GM12878 (cell line): ENCODE results near the gene CATSPER1. TPM values are rescaled to one million over a fixed set of nuclear protein-coding genes. Genes with fewer than 3 reads are reported as not detected.

Source experiments
- BCLAF1 ChIP-seq: fragments of 450-650 bp; IDR thresholded peaks from 2 replicates; pipeline ENCODE4 v1.6.1; 2017; ENCODE audit warnings: antibody characterized with exemption, mild to moderate bottlenecking, moderate library complexity
- ESRRA ChIP-seq: IDR thresholded peaks from 2 replicates; pipeline ENCODE4 v1.6.1; 2012; ENCODE audit warnings: mild to moderate bottlenecking, low read length, improper control_type of control experiment
- FOS ChIP-seq: IDR thresholded peaks from 3 replicates; pipeline ENCODE4 v1.6.1; 2011; ENCODE audit warnings: borderline replicate concordance; ENCODE audit not compliant: insufficient read length; ENCODE audit errors: extremely low read depth
- IKZF1 ChIP-seq: fragments of 450-650 bp; conservative IDR thresholded peaks from 2 replicates; pipeline ENCODE4 v1.6.1; 2017; ENCODE audit warnings: antibody characterized with exemption, mild to moderate bottlenecking
- MEF2B ChIP-seq: fragments of 450-650 bp; IDR thresholded peaks from 2 replicates; pipeline ENCODE4 v1.6.1; 2018; ENCODE audit warnings: mild to moderate bottlenecking, moderate library complexity; ENCODE audit not compliant: partially characterized antibody, poor library complexity, severe bottlenecking
- MXI1 ChIP-seq: fragments of 150-350 bp; IDR thresholded peaks from 2 replicates; pipeline ENCODE4 v1.6.1; 2011; ENCODE audit warnings: low read depth, mild to moderate bottlenecking, inconsistent platforms, low read length, improper control_type of control experiment
- NBN ChIP-seq: fragments of 450-650 bp; IDR thresholded peaks from 2 replicates; pipeline ENCODE4 v1.6.1; 2016
- NFIC ChIP-seq: IDR thresholded peaks from 2 replicates; pipeline ENCODE4 v1.6.1; 2012; ENCODE audit warnings: low read depth, mild to moderate bottlenecking, inconsistent platforms, low read length, moderate library complexity
- RAD21 ChIP-seq: IDR thresholded peaks from 2 replicates; pipeline ENCODE4 v1.6.1; 2011; ENCODE audit warnings: mild to moderate bottlenecking, low read depth, low read length, moderate library complexity; ENCODE audit not compliant: insufficient read depth
- REST ChIP-seq: IDR thresholded peaks from 2 replicates; pipeline ENCODE4 v1.6.1; 2012; ENCODE audit warnings: mild to moderate bottlenecking, low read depth, low read length
- RUNX3 ChIP-seq: IDR thresholded peaks from 2 replicates; pipeline ENCODE4 v1.6.1; 2012; ENCODE audit warnings: low read length, inconsistent platforms
- SPI1 ChIP-seq: IDR thresholded peaks from 2 replicates; pipeline ENCODE4 v1.6.1; 2011; ENCODE audit warnings: low read depth, mild to moderate bottlenecking, low read length, moderate library complexity, borderline replicate concordance; ENCODE audit not compliant: insufficient read depth
- polyA plus RNA-seq, 11 experiments: library from polyadenylated mRNA; depleted of rRNA in 4 of 11; unstranded in 6 of 11; stranded (reverse) in 5 of 11; fragments of >200 nt; fragmentation: Nextera tagmentation in 4 of 11; fragmentation: Illumina TruSeq in 1 of 11; extraction: Ambion mirVana in 4 of 11; extraction: Trizol in 1 of 11; gene quantifications; 1 replicate in 1 of 11; 2 replicates in 10 of 11; pipeline versions ENCODE4 v1.2.1 to v1.2.3, GENCODE V29; 2011 to 2016; ENCODE audit warnings: inconsistent platforms in 2 of 11, missing spikeins in 2 of 11, low read depth in 1 of 11
- total RNA-seq, 4 experiments: library from RNA; depleted of rRNA in 3 of 4; stranded (reverse); fragments of >200 nt in 3 of 4; fragmentation: Illumina TruSeq in 1 of 4; extraction: Trizol in 1 of 4; gene quantifications; 2 replicates each; pipeline versions ENCODE4 v1.2.1 to v1.2.3, GENCODE V29; 2013 to 2021
- TF ChIP-seq, protein P1 (sequence below): IDR thresholded peaks from 2 replicates; pipeline ENCODE4 v1.6.1; 2012; ENCODE audit warnings: low read length, inconsistent platforms
- TF ChIP-seq, protein P2 (sequence below): fragments of 450-650 bp; IDR thresholded peaks from 2 replicates; pipeline ENCODE4 v1.6.1; 2016; ENCODE audit warnings: mild to moderate bottlenecking, moderate library complexity, borderline replicate concordance
- TF ChIP-seq, protein P3 (sequence below): IDR thresholded peaks from 2 replicates; pipeline ENCODE4 v1.6.1; 2012; ENCODE audit warnings: low read depth, low read length, improper control_type of control experiment

CATSPER1 gene
- total and polyA plus RNA-seq, 10 of the 15 experiments (the other 5 are each of a cell fraction or from before 2014, with no cell fraction given): 0.02 to 0.05 TPM; not detected in 8

- TF ChIP-seq REST: no peak
- no peak for TF ChIP-seq RAD21
- no peak for TF ChIP-seq FOS
- TF ChIP-seq, protein P1, sequence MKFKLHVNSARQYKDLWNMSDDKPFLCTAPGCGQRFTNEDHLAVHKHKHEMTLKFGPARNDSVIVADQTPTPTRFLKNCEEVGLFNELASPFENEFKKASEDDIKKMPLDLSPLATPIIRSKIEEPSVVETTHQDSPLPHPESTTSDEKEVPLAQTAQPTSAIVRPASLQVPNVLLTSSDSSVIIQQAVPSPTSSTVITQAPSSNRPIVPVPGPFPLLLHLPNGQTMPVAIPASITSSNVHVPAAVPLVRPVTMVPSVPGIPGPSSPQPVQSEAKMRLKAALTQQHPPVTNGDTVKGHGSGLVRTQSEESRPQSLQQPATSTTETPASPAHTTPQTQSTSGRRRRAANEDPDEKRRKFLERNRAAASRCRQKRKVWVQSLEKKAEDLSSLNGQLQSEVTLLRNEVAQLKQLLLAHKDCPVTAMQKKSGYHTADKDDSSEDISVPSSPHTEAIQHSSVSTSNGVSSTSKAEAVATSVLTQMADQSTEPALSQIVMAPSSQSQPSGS: no peak
- TF ChIP-seq, protein P2, sequence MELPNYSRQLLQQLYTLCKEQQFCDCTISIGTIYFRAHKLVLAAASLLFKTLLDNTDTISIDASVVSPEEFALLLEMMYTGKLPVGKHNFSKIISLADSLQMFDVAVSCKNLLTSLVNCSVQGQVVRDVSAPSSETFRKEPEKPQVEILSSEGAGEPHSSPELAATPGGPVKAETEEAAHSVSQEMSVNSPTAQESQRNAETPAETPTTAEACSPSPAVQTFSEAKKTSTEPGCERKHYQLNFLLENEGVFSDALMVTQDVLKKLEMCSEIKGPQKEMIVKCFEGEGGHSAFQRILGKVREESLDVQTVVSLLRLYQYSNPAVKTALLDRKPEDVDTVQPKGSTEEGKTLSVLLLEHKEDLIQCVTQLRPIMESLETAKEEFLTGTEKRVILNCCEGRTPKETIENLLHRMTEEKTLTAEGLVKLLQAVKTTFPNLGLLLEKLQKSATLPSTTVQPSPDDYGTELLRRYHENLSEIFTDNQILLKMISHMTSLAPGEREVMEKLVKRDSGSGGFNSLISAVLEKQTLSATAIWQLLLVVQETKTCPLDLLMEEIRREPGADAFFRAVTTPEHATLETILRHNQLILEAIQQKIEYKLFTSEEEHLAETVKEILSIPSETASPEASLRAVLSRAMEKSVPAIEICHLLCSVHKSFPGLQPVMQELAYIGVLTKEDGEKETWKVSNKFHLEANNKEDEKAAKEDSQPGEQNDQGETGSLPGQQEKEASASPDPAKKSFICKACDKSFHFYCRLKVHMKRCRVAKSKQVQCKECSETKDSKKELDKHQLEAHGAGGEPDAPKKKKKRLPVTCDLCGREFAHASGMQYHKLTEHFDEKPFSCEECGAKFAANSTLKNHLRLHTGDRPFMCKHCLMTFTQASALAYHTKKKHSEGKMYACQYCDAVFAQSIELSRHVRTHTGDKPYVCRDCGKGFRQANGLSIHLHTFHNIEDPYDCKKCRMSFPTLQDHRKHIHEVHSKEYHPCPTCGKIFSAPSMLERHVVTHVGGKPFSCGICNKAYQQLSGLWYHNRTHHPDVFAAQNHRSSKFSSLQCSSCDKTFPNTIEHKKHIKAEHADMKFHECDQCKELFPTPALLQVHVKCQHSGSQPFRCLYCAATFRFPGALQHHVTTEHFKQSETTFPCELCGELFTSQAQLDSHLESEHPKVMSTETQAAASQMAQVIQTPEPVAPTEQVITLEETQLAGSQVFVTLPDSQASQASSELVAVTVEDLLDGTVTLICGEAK: peak; percentile 95
- TF ChIP-seq NBN: peak; percentile 13
- TF ChIP-seq SPI1: no peak; the same call in 1 of the 2 replicates
- peak; percentile 98 for TF ChIP-seq IKZF1
- TF ChIP-seq, protein P3, sequence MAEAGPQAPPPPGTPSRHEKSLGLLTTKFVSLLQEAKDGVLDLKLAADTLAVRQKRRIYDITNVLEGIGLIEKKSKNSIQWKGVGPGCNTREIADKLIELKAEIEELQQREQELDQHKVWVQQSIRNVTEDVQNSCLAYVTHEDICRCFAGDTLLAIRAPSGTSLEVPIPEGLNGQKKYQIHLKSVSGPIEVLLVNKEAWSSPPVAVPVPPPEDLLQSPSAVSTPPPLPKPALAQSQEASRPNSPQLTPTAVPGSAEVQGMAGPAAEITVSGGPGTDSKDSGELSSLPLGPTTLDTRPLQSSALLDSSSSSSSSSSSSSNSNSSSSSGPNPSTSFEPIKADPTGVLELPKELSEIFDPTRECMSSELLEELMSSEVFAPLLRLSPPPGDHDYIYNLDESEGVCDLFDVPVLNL: no peak
- 0 out of 2 replicates have a peak, but pooled peaks have one; percentile 19 for TF ChIP-seq ESRRA
- TF ChIP-seq MEF2B: peak; percentile 82
- TF ChIP-seq RUNX3: peak; percentile 77
- TF ChIP-seq MXI1: peak; percentile 64; the same call in 1 of the 2 replicates
- TF ChIP-seq NFIC: no peak
- no peak for TF ChIP-seq BCLAF1
These were observed 25.7 kb upstream of the CATSPER1 start, which contains the start of gene SF3B2 (continued) for GRCh38 chr11:66051766-66052663.
